Measurements from ENCODE around the gene PDE7B. TPM values are rescaled to one million over a fixed set of nuclear protein-coding genes. Genes with fewer than 3 reads are reported as not detected.
A peak's percentile ranks its signal among the peaks of the same experiment; 100 is the strongest.

PDE7B gene
- total and polyA plus RNA-seq, 7 donors, result 1.9 to 4.6 (median 2.7) TPM

- ATAC-seq (no peak), DNase-seq (no peak)
- Histone ChIP-seq H3K36me3 (ENCODE audit: insufficient read depth in 1 of 2, low read depth in 1 of 2) (no peaks in the 10 kb centered on the region), H3K4me1 (peaks cover 47% of the 10 kb centered on the region), H3K4me3 (peak overlapping the region; percentile 8), H3K27me3 (ENCODE audit: insufficient read depth in 3 of 3, low read length in 2 of 3) (no peaks in the 10 kb centered on the region), H3K27ac (no peak overlapping the region), H3K9me3 (no peaks in the 10 kb centered on the region)
- TF ChIP-seq CTCF (IDR thresholded peaks at IDR 0.05), result no peak
- 53 to 60% (median 56%) methylated on average over 4 of the region's 4 CpGs for WGBS, 3 donors
- intact Hi-C loops (cut with DNase I), result no loop called here
Measured at GRCh38 chr6:135919026-135919425, 67.5 kb downstream of the PDE7B start.

DNA sequence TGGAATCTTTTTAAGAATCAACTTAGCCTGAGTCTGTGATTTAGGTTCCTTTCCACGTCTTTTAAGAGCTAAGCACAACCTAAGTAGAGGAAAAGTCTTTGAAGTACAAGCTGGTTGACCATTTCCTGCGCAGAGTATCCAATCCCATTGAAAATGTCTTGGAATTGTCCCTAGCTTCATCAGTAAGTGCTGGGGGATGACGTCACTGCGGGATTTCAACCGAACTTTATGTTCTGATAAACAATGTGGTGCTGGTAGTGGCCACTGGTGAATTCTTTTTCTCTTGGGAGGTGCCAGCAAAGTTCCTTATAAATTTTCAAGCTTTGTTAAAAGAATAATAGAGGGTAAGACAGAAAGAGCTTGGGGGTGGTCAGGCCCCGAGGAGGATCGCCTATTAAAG lies 69.2 kb downstream of the PDE7B start:
- H3K27ac ChIP-seq, result peak overlapping the region; percentile 66
- no peak for DNase-seq

GRCh38 chr6:135921188-135921587 lies 69.7 kb downstream of the PDE7B start:
- Histone ChIP-seq H3K9me3 (no peaks in the 10 kb centered on the region), H3K4me3 (peak overlapping the region; percentile 28), H3K4me1 (peaks cover 47% of the 10 kb centered on the region), H3K27me3 (ENCODE audit: insufficient read depth in 3 of 3, low read length in 2 of 3) (no peaks in the 10 kb centered on the region), H3K36me3 (ENCODE audit: insufficient read depth in 1 of 2, low read depth in 1 of 2) (no peaks in the 10 kb centered on the region), H3K27ac (peak overlapping the region; percentile 66)
- WGBS, 3 donors, result 37 to 66% (median 39%) methylated on average over 2 of the region's 2 CpGs
- DNase-seq (no peak), ATAC-seq (no peak)
- intact Hi-C loops (cut with DNase I), result loop anchor here in 1 of 2 donors (5.0 kb wide), 2 partner anchors 69 to 424 kb away; partner anchors contain the start of genes AHI1 and PDE7B
- no peak for TF ChIP-seq CTCF (IDR thresholded peaks at IDR 0.05)

More for the DNA sequence above, 69.2 kb downstream of the PDE7B start:
- no peaks in the 10 kb centered on the region for H3K27me3 ChIP-seq (ENCODE audit: insufficient read depth in 3 of 3, low read length in 2 of 3)
- intact Hi-C loops (cut with DNase I), result loop anchor here in 1 of 2 donors (5.0 kb wide), 2 partner anchors 68 to 423 kb away; partner anchors contain the start of genes AHI1 and PDE7B
- WGBS, 3 donors, result 62 to 77% (median 76%) methylated on average over 7 of the region's 7 CpGs
- no peak for TF ChIP-seq CTCF (IDR thresholded peaks at IDR 0.05)
- no peaks in the 10 kb centered on the region for H3K9me3 ChIP-seq
- peaks cover 47% of the 10 kb centered on the region for H3K4me1 ChIP-seq
- H3K36me3 ChIP-seq (ENCODE audit: insufficient read depth in 1 of 2, low read depth in 1 of 2), result no peaks in the 10 kb centered on the region
- ATAC-seq, result no peak
- H3K4me3 ChIP-seq, result no peak overlapping the region

DNA sequence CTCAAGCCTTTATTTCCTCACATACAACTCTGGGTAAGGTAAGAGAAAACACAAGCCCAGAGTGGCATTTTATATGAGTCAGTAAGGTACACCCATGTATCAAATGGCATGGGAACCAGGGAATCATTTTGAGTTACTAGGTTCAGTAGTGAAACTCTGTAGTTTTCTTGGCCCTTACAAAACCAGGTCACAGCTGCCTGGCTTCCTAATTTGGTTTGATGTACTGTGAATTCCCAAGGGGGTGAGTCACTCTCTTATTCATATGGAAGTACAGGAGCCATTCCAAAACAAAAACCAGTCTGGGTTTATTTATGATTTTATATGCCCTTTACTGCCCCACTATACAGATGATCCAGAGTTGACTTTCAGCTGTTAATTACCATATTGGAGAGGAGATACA lies 70.7 kb downstream of the PDE7B start:
- Histone ChIP-seq H3K4me1 (peaks cover 47% of the 10 kb centered on the region), H3K4me3 (peak overlapping the region; percentile 28), H3K27me3 (ENCODE audit: insufficient read depth in 3 of 3, low read length in 2 of 3) (no peaks in the 10 kb centered on the region), H3K36me3 (ENCODE audit: insufficient read depth in 1 of 2, low read depth in 1 of 2) (no peaks in the 10 kb centered on the region), H3K27ac (peak overlapping the region; percentile 66), H3K9me3 (no peaks in the 10 kb centered on the region)
- no peak for TF ChIP-seq CTCF (IDR thresholded peaks at IDR 0.05)
- intact Hi-C loops (cut with DNase I), result loop anchor here in 1 of 2 donors (5.0 kb wide), 2 partner anchors 70 to 425 kb away; partner anchors contain the start of genes AHI1 and PDE7B
- DNase-seq (no peak), ATAC-seq (peak; percentile 93 to 97 (median 96))

- ATAC-seq, result peak in 2 of 4 donors; percentile 16 to 57
- no peaks in the 10 kb centered on the region for H3K27me3 ChIP-seq (ENCODE audit: insufficient read depth in 3 of 3, low read length in 2 of 3)
- 6 to 18% (median 10%) methylated on average over 3 of the region's 3 CpGs for WGBS, 3 donors
- H3K36me3 ChIP-seq (ENCODE audit: insufficient read depth in 1 of 2, low read depth in 1 of 2), result no peaks in the 10 kb centered on the region
- H3K4me3 ChIP-seq, result no peak overlapping the region
- intact Hi-C loops (cut with DNase I), result loop anchor here in 1 of 2 donors (5.0 kb wide), 2 partner anchors 70 to 425 kb away; partner anchors contain the start of genes AHI1 and PDE7B
- H3K4me1 ChIP-seq, result peaks cover 47% of the 10 kb centered on the region
- peak; percentile 22 to 65 for DNase-seq
- H3K9me3 ChIP-seq, result no peaks in the 10 kb centered on the region
- H3K27ac ChIP-seq, result peak overlapping the region; percentile 66
- TF ChIP-seq CTCF (IDR thresholded peaks at IDR 0.05), result no peak
Measured at GRCh38 chr6:135922746-135923145, 71.2 kb downstream of the PDE7B start.

Data from psoas muscle (tissue), 8 donors.